Dermis blood vessel endothelial cell (primary cell): ENCODE results near the gene SMIM13. TPM values are rescaled to one million over a fixed set of nuclear protein-coding genes. Genes with fewer than 3 reads are reported as not detected.

Experiments
- DNase-seq: peaks from one replicate; pipeline ENCODE4 v3.0.0; 2010
- total RNA-seq: library from RNA; depleted of rRNA; stranded (reverse); fragments of >200 nt; gene quantifications from 2 replicates; pipeline ENCODE4 v1.2.3, GENCODE V29; 2014

SMIM13 gene
- total RNA-seq = 14.6 and 20.2 TPM in 2 replicates

DNA sequence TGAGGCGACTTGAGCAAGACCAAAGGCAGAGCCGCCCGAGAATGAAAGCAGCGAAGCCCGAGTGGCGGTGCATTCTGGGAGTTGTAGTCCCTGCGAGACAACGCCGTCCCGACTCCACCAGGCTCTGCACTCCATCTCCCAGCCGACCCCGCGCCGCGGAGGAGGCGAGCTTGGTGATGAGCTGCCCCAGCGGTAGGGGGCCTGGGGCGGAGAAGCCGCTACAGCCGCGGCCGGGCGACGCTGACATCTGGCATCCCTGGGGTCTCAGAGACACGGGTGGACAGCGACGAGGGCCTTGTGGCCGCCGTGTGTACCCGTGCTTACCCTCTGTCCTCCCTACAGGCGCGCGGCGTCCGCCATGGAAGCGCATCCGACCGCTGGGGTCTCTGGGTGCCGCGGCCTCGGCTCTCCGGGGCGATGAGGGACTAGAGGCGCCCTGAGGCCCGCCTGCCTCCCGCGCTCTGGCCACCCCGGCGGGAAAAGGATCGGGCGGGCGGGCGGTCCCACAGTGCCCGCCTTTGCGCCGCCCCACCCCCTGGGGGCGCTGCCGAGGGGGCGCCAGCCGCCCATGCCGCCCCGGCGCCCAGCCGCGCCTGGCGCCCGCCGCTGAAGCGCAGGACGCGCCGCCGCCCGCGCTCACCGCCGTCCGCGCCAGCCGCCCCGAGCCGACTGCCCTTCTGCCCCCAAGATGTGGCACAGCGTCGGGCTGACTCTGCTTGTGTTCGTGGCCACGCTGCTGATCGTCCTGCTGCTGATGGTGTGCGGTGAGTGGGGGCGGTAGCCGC, at the start of gene SMIM13:
TSS of gene SMIM13 (plus strand) at position 209 of the 785 bp plus-strand sequence. CDS start at position 689, 480 bp downstream.
- DNase-seq = peak; percentile 99

DNA sequence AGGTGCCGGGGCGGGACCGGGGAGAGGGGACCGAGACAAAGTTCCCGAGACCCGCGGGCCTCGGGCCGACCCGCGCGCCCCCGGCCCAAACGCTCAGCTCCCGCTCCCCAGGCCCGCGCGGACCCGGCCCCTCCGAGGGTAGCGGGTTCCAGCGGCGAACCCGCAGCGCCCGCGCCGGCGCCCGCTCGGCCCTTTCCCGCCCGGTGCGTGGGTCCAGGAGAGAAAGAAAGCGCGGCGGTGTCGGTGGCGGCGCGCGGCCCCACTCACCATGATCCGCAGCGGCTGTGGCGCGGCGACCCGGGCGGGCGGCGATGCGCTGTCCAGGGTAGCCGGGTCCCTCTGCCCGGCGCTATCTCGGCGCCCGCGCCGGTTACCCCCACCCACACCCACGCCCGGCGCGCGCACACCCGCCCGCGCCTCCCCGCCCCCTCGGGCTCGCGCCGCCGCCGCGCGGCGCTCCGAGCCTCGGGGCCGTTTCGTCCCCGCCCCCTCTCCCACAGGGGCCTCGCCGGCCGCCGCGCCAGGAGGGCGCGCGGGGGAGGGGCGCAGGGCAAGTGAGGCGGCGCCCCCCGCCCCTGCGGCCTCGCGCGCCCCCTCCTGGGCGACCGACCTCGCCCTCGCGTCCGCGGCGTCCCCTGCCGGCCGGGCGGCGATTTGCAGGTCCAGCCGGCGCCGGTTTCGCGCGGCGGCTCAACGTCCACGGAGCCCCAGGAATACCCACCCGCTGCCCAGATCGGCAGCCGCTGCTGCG, 49.5 kb upstream of the SMIM13 start, which contains the start of gene ELOVL2:
TSS of gene ELOVL2 (minus strand) at position 345 of the 751 bp plus-strand sequence. CDS start at position 270, 75 bp downstream.
- DNase-seq = peak; percentile 59

DNA sequence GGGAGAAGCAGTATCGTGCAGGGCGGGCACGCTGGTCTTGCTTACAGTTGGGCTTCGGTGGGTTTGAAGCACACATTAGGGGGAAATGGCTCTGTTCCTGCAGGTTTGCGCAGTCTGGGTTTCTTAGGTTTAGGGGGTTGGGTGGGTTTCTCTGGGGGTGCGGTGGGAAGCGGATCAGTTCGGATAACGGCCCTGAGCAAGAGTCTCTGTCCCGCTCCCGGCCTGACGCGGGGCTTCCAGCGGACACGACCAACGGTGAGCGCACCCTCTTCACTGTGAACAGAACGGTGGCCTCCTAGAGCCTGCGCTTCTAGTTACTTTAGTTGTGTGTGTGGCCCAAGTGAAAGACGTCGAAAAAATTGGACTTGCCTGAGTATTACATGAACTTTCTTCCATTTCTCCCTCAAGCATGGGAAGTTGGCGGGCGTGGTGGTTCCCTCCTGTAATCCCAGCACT, 48.9 kb upstream of the SMIM13 start:
- no peak for DNase-seq

DNA sequence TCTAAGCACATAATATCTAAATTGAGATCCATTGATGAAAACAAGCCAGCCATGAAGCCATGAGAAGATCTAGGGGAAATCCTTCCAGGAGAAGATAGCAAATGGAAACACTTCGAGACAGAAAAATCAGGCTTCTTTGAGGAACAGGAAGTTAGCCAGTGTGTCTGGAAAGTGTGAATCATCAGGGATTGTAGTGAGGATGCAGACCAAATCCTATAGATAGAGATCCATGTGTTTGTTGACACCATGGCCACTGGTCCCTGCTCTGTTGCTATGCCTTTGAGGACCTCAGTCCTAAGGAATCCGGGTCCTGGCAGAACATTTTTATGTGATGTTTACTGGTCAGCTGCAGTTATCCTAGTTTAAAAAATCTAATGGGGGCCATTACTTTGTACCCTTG, 42.9 kb upstream of the SMIM13 start:
- peak; percentile 19 for DNase-seq

DNA sequence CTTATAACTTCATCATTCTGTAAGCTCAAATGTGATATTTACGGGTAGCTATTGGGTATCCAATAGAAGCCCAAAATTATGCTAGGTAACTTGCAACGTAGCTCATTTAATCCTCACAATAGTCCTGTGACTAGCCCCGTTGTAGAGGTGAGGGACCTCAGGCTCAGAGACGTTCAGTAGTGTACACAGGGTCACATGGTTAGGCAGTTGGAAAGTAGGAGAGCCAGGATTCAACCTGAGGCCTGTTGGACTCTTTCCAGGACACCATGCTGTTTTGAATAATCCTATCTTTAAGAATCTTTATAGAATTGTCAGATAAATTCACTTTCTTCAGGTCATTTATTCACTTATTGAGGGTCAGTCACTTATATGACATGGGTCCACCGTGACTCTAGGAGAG, 40.3 kb upstream of the SMIM13 start:
- no peak for DNase-seq

DNA sequence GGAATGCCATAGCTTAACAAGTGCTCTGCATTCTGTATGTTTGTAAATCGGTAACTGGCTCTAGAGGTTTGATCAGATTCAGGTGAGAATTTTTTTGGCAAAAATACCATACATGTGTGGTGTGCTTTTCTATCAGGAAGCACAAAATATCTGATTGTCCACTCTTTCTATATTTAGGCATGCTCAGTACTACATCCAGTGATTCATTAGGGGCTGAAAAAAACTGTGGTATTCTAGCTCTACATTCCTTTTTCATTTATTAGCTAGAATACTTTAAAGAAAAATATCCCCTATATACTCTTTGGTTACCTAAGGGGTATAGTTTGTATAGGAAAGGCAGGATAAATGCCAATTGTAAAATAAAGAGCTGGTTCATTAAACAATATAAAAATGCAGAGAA, 38.9 kb upstream of the SMIM13 start:
- no peak for DNase-seq

DNA sequence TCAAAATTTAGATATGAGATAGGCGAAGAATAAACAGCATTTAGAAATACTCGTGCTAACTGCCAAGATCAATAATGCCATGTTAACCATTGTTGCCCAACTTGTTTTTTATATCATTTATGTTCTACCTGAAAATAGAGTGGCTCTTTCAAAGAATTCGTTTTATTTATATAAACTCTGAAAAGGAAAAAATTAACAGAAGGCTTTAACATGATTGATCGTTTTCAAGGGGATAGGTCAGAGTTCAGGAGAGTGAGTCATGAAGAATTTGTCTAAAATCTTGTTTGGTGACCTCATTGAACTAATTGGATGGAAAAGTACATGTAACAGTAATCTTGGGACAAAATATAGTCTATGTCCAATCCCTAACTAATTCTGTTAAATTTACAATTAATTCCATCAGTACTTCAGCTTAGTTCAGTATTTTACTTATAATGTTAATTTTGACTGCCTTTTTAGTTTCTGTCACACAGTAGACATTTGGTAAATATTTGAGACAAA, 38.5 kb upstream of the SMIM13 start:
- DNase-seq = no peak

DNA sequence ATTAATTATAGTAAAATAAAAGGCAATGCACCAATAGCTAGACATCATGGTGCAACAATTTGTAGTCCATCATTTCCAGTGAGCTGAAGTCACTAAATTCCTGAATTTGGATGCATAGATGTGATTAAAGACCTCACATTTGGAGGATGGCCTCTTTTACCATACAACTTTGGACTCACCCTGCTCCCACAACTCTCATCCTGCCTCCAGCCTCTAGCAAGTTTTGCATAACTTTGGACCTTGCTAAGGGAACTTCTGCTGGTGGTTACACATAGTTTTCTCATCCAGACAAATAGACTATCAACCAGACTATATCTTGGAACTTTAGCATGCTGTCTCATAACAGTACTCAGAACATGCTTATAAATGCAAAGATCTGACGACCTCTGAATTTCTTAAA, 36.8 kb upstream of the SMIM13 start:
- DNase-seq = no peak

DNA sequence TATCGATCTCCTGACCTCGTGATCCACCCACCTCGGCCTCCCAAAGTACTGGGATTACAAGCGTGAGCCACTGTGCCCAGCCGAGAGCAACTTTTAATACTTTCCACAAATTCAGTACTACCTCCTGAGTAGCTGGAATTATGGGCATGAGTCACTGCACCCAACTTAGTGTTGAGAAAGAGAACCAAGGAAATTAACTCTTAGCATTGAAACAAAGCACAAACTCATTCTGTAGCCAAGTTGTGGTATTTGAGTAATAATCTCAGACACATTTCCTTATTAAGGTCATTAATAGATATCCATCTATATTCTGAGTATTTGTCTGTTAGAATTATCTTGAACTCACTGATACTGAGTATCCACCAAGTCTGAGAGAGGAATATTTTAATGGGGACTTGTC, 35.2 kb upstream of the SMIM13 start:
- no peak for DNase-seq

DNA sequence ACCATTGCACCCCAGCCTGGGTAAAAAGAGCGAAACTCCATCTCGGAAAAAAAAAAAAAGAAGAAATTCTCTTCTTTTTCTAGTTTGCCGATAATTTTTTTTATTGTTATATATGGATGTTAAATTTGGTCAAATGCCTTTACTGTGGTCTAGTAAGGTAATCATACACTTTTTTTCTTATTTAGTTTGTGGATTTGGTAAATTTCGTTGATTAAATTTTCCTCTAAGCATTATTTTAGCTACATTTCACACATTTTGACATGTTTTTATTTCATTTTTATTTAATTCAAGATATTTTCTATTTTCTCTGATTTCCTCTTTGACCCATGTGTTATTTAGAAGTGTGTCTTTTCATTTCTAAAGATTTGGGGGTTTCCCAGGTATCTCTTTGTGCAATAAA, 31.6 kb upstream of the SMIM13 start:
- DNase-seq = no peak

DNA sequence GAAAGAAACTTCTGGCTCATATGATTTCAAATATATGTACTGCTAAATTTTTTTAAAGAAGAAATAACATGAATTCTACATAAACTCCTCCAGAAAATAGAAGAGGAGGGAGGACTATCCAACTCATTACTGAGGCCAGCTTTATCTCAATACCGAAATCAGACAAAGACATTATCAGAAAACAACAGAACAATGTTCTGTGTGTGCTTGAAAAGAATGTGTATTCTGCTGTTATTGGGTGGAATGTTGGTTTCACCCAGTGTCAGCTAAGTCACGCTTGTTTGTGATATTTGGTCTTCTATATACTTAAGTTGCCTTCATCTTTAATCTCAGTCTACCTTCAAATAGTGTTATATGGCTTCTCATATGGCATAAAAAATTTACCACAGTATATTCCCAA, 30.9 kb upstream of the SMIM13 start:
- DNase-seq = no peak

DNA sequence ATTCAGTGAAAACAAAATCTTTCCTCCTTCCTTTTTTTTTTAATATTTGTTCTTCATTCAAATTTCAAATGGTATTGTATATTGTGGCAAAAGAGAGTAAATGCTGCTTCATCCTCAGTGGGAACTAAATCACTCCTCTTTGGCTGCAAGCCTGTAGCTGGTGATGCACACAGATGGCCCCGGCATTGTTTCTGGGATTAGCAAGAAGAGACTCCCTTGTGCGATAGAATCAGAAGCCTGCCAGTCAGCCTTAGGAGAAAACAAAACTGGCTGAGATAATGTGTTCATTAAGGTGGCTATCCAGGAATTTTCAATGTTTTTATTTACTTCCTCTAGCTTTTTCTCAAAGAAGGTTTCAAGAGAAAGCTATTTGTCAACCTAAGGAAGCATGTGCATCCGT, 28.8 kb upstream of the SMIM13 start:
- no peak for DNase-seq

DNA sequence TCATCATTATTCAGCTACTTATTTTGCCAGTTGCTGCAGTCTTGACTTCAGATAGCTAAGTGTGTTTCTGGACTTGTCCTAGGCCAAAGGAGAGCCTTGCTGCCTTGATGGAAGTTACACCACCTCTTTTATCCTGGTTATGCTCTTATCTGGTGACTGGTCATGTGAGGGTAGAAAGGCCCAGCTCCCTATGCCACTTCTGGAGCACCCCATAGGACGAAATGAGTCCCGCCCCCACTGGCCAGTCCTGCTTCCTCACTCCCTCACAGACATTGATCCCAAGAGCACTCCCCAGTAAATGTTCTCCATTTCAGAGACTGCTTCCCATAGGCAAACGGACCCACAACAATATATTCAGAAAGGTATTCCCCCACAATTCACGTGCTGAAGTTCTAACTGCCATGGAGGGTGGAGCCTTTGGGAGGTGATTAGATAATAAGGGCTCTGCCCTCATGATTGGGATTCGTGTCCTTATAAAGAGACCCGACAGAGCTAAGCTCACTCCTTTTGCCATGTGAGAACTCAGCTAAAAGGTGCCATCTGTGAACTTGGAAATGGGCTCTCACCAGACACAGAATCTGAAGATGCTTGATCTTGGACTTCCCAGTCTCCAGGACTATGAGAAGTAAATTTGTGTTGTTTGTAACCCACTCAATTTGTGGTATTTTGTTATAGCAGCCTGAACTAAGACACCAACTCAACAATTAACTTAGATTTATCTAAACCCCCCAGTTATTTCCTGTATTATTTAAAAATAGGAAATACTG, 28.0 kb upstream of the SMIM13 start:
- DNase-seq = no peak

DNA sequence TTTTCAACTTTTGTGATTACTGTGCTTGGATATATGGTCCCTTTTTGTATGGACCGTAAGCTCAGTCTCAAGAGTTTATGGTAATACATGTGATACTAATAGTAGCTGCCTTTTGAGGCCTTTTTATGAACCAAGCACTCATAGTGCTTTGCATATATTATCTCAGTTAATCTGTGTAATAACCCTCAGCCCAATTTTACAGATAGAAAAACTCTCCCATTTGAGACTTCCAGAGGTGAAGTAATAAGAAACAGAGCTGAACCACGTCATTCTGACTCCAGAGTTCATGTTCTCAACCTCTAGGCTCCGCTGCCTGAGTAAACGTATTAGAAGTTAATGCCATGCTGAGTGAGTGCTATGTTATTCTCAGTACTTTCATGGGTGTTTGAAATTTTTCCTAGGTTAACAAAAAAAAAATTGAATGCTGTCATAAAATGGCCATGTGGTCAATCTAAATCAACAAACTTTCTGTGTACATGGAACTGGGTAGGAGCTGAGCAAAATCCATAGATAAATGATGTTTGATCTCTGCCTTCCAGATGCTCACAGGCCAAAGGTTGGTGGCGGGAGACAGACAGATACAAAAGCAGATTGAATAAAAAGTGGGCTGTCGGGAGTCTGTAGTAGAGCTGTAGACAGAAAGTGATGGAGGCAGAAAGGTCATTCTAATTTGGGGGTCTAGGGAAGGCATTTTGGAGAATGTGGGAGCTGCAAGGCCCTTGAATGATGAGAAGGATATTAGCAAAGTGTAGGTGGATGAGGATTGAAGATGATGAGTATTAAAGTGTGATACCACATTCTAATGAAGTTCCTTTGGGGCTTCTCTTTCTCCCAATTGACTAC, 26.9 kb upstream of the SMIM13 start:
- no peak for DNase-seq

DNA sequence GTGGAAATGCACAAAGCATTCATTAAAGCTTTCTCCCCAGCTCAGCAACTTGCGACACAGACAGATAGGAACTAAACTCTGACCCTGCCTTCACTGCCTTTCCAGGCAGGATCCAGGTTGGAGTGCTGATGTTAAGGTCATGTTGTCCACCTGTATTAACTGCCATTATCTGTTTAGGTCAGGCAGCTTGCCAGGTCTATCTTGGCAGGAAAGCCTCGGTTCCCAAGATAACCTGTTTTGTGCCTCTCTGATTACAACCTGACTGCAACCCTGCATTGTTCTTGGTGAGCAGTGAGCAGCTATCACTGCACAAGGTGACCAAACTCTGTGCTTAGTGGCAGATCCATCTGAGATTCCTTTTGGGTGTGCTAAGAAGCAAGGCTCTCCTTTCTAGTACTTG, 26.3 kb upstream of the SMIM13 start:
- DNase-seq = no peak

DNA sequence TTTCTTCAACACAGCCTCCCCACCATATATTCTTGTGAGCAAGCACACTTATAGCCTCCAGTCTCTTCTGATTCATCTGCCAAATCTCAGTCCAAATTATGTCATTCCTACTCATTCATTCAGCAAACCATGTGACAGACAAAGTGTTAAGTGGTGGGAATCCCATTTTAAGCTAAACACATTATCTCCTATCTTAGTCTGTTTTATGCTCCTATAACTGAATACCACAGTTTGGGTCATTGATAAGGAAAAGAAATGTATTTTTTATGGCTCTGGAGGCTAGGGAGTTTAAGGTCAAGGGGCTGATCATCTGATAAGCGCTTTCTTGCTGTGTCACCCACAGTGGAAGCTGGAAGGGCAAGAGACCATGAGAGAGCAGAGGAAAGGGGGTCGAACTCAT, 23.9 kb upstream of the SMIM13 start:
- no peak for DNase-seq

DNA sequence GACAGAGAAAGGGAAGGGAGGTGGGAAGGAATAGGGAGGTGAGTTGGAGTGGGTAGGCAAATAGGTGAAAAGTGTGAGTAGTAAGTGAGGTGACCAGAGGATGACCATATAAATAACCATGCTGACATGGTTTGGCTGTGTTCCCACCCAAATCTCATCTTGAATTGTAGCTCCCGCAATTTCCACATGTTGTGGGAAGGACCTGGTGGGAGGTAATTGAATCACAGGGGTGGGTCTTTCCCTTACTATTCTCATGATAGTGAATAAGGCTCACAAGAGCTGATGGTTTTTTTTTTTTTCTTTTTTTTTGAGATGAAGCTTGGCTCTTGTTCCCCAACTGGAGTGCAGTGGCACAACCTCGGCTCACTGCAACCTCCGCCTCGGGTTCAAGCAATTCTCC, 21.5 kb upstream of the SMIM13 start:
- no peak for DNase-seq

DNA sequence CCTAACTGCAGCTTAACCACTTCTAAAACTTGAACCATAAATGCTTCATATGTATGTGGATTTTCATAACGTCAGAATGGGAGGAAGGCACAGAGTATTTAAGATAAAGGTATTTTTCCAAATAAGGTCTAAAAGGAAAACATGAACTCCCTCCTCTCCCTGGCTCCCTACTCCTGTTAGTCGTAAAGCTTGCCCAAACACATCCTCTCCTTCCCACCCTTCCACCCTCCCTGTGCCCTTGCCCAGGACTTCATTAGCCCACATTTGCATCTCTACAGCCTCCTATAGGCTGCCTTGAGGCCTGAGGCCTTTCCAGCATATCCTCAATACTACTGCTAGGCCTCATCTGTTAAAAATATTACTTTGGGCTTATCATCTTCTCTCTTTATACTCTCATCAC, 17.1 kb upstream of the SMIM13 start:
- no peak for DNase-seq

DNA sequence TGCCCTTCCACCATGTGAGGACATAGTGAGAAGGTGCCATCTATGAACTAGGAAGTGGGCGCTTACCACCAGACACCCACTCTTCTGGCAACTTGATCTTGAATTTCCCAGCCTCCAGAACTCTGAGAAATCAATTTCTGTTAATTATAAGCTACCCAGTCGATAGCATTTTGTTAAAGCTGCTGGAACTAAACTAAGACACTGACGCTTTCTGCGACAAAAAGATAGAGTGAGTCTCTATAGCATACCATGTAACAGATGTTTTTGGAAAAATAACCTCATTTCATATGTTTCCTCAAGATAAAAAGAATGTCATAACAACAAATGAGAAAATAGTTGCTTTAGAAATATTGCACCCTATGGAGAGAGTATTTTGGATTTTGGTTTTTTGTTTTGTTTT, 15.4 kb upstream of the SMIM13 start:
- no peak for DNase-seq

DNA sequence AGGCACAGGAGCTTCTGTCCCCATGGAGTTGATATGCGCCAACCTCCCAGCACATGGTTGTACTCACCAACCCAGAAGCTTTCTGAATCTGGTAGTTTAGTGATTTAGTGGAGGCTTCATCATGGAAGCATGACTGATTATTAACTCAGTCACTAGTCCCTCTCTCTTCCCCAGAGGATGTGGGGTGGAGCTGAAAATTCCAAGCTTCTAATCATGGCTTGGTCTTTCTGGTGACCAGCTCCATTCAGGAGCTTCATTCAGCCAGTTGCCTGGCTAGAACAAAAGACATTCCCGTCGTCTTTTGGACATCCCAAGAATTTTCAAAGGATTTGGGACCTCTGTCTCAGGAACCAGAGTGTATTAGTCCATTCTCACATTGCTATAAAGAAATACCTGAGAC, 13.3 kb upstream of the SMIM13 start:
- DNase-seq = no peak

DNA sequence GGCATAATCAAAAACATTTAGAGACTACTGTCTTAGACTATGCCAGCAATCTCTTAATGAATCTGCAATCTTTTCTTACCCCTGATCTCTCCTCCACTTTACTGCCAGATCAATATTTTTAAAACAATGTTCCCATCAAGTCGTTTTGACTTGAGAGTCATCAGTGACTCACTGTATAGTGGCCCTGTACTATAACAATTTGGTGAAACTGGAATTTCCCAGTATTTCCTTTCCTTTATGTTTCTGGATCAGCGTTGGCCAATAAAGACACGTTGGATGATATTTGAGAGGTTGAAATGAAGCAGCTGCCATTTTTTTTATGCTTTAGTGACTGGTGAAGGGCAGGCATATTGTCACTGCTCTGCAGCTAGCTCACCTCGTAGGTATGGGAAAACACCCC, 10.1 kb upstream of the SMIM13 start:
- peak; percentile 39 for DNase-seq

DNA sequence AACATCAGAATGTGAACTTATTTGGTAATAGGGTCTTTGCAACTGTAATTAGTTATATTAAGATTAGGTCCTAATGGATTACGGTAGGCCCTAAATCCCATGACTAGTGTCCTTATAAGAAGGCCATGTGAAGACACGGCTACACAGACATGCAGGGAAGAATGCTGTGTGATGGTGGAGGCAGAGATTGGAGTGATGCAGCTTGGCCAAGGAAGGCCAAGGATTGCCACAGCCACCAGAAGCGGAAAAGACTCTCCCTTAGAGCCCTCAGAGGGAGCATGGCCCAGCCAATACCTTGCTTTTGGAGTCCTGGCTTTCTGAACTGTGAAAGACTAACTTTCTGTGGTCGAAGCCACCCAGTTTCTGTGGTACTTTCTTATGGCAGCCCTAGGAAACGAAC, 9.7 kb upstream of the SMIM13 start:
- DNase-seq = no peak
